A673 (cell line): ENCODE measurements around the gene RPL15. TPM values are rescaled to one million over a fixed set of nuclear protein-coding genes. Genes with fewer than 3 reads are reported as not detected.

Source experiments
- BruUV-seq: library from RNA; stranded (reverse); fragments of 400-500 nt; replicated peaks from 2 replicates; lab custom pipeline; 2021; lab: Mats Ljungman, UMichigan
- CTCF ChIA-PET: fragments of 300-600 bp; sonication (Branson Sonifier 250); formaldehyde crosslinking; loops from one replicate; lab custom pipeline; 2022; ENCODE audit warnings: antibody characterized with exemption; lab: Charles Lee
- POLR2A ChIA-PET: fragments of 300-600 bp; sonication (Branson Sonifier 250); formaldehyde crosslinking; loops from one replicate; lab custom pipeline; 2022; ENCODE audit warnings: antibody characterized with exemption; ENCODE audit not compliant: low non-redundant PET; lab: Charles Lee
- DNase-seq: peaks from one replicate; pipeline ENCODE4 v3.0.0-alpha.2; 2015; ENCODE audit warnings: low spot score
- H3K27ac ChIP-seq: fragments of 200-600 bp; sonication (generic); 2 replicates; pipeline ENCODE4 v1.5.1; 2016; ENCODE audit warnings: mixed run types, low read depth, mild to moderate bottlenecking, mixed read lengths, antibody characterized with exemption, low read length; ENCODE audit not compliant: poor library complexity, severe bottlenecking
- H3K27me3 ChIP-seq: fragments of 200-600 bp; sonication (generic); replicated peaks from 2 replicates; pipeline ENCODE4 v1.6.1; 2017; ENCODE audit warnings: mixed run types, low read depth, mild to moderate bottlenecking, mixed read lengths, antibody characterized with exemption, low read length; ENCODE audit not compliant: insufficient read depth, poor library complexity
- H3K36me3 ChIP-seq: fragments of 200-600 bp; sonication (generic); 2 replicates; pipeline ENCODE4 v1.6.1; 2016; ENCODE audit warnings: mixed run types, mild to moderate bottlenecking, mixed read lengths, antibody characterized with exemption, low read length; ENCODE audit not compliant: insufficient read depth, poor library complexity, severe bottlenecking
- H3K4me1 ChIP-seq: fragments of 200-600 bp; sonication (generic); 2 replicates; pipeline ENCODE4 v1.6.1; 2017; ENCODE audit warnings: mixed run types, mild to moderate bottlenecking, mixed read lengths, antibody characterized with exemption, low read length; ENCODE audit not compliant: insufficient read depth, poor library complexity, severe bottlenecking
- H3K4me3 ChIP-seq: fragments of 200-600 bp; sonication (generic); 2 replicates; pipeline ENCODE4 v1.5.1; 2016; ENCODE audit warnings: low read depth, mixed run types, mild to moderate bottlenecking, mixed read lengths, low read length; ENCODE audit not compliant: poor library complexity, severe bottlenecking
- H3K9me3 ChIP-seq: fragments of 200-600 bp; sonication (generic); 2 replicates; pipeline ENCODE4 v1.6.1; 2016; ENCODE audit warnings: mixed run types, low read depth, mild to moderate bottlenecking, mixed read lengths, antibody characterized with exemption, low read length; ENCODE audit not compliant: poor library complexity, severe bottlenecking
- EZH2 ChIP-seq: fragments of 200-600 bp; sonication (generic); IDR thresholded peaks from 2 replicates; pipeline ENCODE4 v1.6.1; 2017; ENCODE audit warnings: borderline replicate concordance, low read depth, mild to moderate bottlenecking, mixed read lengths, antibody characterized with exemption, low read length; ENCODE audit not compliant: poor library complexity, severe bottlenecking
- intact Hi-C: fragments of 100-400 bp; cut with micrococcal nuclease; formaldehyde crosslinking; loops from one replicate; pipeline ENCODE4 v1.10.0; 2022; ENCODE audit not compliant: unreplicated experiment
- total RNA-seq: library from RNA; stranded (reverse); gene quantifications from 2 replicates; pipeline ENCODE4 v1.2.3, GENCODE V29; 2021
- TF ChIP-seq, protein P1 (sequence below): fragments of 300-800, 200-600 bp; sonication (generic); conservative IDR thresholded peaks from 2 replicates; pipeline ENCODE4 v1.5.1; 2017; ENCODE audit warnings: low read depth, mild to moderate bottlenecking, antibody characterized with exemption, low read length, moderate library complexity, mixed read lengths

RPL15 gene
- total RNA-seq, 1 experiment from 2014 or later: 1,939 TPM

DNA sequence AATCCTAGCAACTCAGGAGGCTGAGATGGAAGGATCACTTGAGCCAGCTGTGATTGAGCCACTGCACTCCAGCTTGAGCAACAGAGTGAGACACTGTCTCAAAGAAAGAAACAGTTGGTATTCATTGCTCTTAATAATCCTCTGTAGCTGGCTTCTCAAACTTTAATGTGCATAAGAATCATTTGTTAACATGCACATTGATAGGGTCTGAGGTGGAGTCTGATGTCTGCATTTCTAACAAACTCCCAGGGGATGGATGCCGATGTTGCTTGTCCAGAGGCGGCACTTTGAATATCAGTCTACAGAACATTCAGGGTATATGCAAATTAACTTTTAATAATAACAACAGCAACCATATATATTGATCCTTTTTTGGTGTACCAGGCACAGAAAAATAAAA lies 40.0 kb upstream of the RPL15 start:
- intact Hi-C loops: loop anchor here (10.0 kb wide), 1 partner anchor 672 kb away; the partner anchor contains the start of gene UBE2E2
- DNase-seq: no peak
- no TSS peak for BruUV-seq
- no peak overlapping the region for H3K4me3 ChIP-seq
- no peaks in the 10 kb centered on the region for H3K36me3 ChIP-seq
- no peaks in the 10 kb centered on the region for H3K9me3 ChIP-seq
- TF ChIP-seq EZH2: no peak
- TF ChIP-seq, protein P1, sequence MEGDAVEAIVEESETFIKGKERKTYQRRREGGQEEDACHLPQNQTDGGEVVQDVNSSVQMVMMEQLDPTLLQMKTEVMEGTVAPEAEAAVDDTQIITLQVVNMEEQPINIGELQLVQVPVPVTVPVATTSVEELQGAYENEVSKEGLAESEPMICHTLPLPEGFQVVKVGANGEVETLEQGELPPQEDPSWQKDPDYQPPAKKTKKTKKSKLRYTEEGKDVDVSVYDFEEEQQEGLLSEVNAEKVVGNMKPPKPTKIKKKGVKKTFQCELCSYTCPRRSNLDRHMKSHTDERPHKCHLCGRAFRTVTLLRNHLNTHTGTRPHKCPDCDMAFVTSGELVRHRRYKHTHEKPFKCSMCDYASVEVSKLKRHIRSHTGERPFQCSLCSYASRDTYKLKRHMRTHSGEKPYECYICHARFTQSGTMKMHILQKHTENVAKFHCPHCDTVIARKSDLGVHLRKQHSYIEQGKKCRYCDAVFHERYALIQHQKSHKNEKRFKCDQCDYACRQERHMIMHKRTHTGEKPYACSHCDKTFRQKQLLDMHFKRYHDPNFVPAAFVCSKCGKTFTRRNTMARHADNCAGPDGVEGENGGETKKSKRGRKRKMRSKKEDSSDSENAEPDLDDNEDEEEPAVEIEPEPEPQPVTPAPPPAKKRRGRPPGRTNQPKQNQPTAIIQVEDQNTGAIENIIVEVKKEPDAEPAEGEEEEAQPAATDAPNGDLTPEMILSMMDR: no peak
- peaks cover 29% of the 10 kb centered on the region for H3K4me1 ChIP-seq
- POLR2A ChIA-PET: no interaction called here
- H3K27ac ChIP-seq: no peak overlapping the region
- CTCF ChIA-PET: no interaction called here
- H3K27me3 ChIP-seq: no peaks in the 10 kb centered on the region

DNA sequence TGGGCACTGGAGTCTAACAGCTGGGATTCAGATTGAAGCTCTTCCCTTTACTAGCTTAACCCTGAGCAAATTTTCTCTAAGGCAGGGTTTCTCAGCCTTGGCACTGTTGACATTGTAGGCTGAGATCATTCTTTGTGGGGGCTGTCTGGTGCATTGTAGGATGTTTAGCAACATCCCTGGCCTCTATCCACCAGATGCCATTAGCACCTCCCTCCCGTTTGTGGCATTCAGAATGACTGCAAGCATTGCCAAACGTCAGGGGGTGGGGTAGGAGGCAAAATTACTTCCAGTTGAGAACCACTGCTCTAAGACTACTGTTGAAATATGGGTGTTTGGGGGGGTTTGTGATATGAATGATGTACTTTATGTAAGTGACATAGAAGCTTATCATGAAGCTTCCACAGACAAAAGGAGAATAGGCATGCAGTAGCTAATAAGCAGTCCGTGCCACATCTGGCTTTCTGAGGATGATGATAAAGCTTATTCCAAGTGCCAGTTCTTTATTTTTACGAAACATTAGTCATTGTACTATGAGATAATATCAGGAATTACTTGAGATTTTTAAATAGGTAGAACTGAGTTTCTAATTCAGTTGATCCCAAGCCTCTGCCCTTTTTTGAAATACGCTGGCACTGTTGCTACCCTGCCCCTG lies 39.5 kb upstream of the RPL15 start:
- CTCF ChIA-PET: no interaction called here
- BruUV-seq: no TSS peak
- Histone ChIP-seq H3K27ac (no peak overlapping the region), H3K36me3 (no peaks in the 10 kb centered on the region), H3K4me3 (no peak overlapping the region), H3K9me3 (no peaks in the 10 kb centered on the region), H3K27me3 (no peaks in the 10 kb centered on the region), H3K4me1 (peaks cover 29% of the 10 kb centered on the region)
- no peak for TF ChIP-seq EZH2
- TF ChIP-seq, protein P1: no peak
- POLR2A ChIA-PET: no interaction called here
- DNase-seq: peak; percentile 66
- intact Hi-C loops: loop anchor here (10.0 kb wide), 1 partner anchor 673 kb away; the partner anchor contains the start of gene UBE2E2

DNA sequence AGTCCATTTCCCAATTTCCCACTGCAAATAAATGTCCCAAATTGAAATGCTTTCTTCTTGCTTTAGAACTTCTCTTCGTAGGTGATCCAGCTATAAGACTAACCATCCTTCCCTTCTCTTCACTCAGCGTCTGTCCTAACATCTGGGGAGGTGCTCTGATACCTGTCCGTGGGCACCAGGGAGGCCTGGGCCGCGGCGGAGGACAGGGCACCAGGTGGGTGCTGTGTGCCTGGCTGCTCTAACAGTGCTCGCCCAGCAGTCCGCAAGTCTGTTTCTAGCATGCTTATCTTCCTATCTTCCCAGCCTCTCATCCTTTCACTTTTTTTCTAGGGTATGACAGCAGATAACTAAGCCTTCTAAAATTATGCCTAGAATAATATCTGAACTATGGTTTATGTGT lies 37.4 kb upstream of the RPL15 start:
- H3K4me1 ChIP-seq: peaks cover 25% of the 10 kb centered on the region
- POLR2A ChIA-PET: no interaction called here
- no peaks in the 10 kb centered on the region for H3K27me3 ChIP-seq
- no peak overlapping the region for H3K27ac ChIP-seq
- CTCF ChIA-PET: no interaction called here
- intact Hi-C loops: loop anchor here (10.0 kb wide), 1 partner anchor 675 kb away; the partner anchor contains the start of gene UBE2E2
- TF ChIP-seq EZH2: no peak
- TF ChIP-seq, protein P1: no peak
- DNase-seq: no peak
- BruUV-seq: no TSS peak
- H3K4me3 ChIP-seq: no peak overlapping the region
- H3K9me3 ChIP-seq: no peaks in the 10 kb centered on the region
- H3K36me3 ChIP-seq: no peaks in the 10 kb centered on the region
